Activated CD8-positive, alpha-beta memory T cell treated with anti-CD3 and anti-CD28 coated beads, Interleukin-2, amount 10 ng/mL, durations not matched to agents 7 days and 5 days (primary cell): ENCODE results near the gene LILRB1. TPM values are rescaled to one million over a fixed set of nuclear protein-coding genes. Genes with fewer than 3 reads are reported as not detected.
"Not testable (repeated sequence)": the region's sequence is repeated elsewhere in the genome, so short reads cannot be mapped to it uniquely, and the experiment has no call there.

ENCODE experiments used
- ATAC-seq: fragments of 150-1000 bp; cut with Tn5 transposase; one replicate; pipeline ENCODE4 v1.10.0; 2021; ENCODE audit warnings: moderate library complexity
- CTCF ChIA-PET: fragments of 350-600 bp; sonication (Branson Sonifier 250); formaldehyde crosslinking; loops from one replicate; lab custom pipeline; 2021; ENCODE audit warnings: antibody characterized with exemption; lab: Charles Lee
- DNase-seq: peaks from one replicate; pipeline ENCODE4 v3.0.0-alpha.2; 2020
- H3K27ac Mint-ChIP-seq: one replicate; pipeline ENCODE4 v1.8.0; 2021; ENCODE audit warnings: mild to moderate bottlenecking, mixed read lengths
- H3K27me3 Mint-ChIP-seq: one replicate; pipeline ENCODE4 v1.8.0; 2021; ENCODE audit warnings: mixed read lengths
- H3K36me3 Mint-ChIP-seq: one replicate; pipeline ENCODE4 v1.8.0; 2021; ENCODE audit warnings: mild to moderate bottlenecking, mixed read lengths
- H3K4me1 Mint-ChIP-seq: one replicate; pipeline ENCODE4 v1.8.0; 2021; ENCODE audit warnings: mixed read lengths
- H3K4me3 Mint-ChIP-seq: one replicate; pipeline ENCODE4 v1.8.0; 2021; ENCODE audit warnings: mild to moderate bottlenecking, moderate library complexity, mixed read lengths
- H3K9me3 Mint-ChIP-seq: one replicate; pipeline ENCODE4 v1.8.0; 2022; ENCODE audit warnings: low read depth, mixed read lengths
- total RNA-seq, 2 experiments: library from RNA; stranded (reverse); gene quantifications; one replicate each; pipeline ENCODE4 v1.2.3, GENCODE V29; 2021

LILRB1 gene
- total RNA-seq, 2 experiments from 2014 or later: 3.0 to 4.0 TPM

DNA sequence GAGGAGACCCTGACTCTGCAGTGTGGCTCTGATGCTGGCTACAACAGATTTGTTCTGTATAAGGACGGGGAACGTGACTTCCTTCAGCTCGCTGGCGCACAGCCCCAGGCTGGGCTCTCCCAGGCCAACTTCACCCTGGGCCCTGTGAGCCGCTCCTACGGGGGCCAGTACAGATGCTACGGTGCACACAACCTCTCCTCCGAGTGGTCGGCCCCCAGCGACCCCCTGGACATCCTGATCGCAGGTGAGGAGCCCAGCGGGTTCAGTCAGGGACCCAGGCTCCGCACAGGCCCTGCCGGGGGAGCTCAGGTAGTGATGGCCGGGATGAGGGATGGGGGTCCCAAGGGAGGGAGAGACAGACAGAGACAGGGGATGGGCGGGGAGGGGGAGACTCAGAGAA, 2.2 kb downstream of the LILRB1 start:
- CTCF ChIA-PET, H3K9me3 Mint-ChIP-seq, ATAC-seq, H3K4me1 Mint-ChIP-seq, H3K36me3 Mint-ChIP-seq, DNase-seq, H3K27ac Mint-ChIP-seq, H3K4me3 Mint-ChIP-seq: not testable (repeated sequence)
- peaks cover 15% of the 10 kb centered on the region for H3K27me3 Mint-ChIP-seq

DNA sequence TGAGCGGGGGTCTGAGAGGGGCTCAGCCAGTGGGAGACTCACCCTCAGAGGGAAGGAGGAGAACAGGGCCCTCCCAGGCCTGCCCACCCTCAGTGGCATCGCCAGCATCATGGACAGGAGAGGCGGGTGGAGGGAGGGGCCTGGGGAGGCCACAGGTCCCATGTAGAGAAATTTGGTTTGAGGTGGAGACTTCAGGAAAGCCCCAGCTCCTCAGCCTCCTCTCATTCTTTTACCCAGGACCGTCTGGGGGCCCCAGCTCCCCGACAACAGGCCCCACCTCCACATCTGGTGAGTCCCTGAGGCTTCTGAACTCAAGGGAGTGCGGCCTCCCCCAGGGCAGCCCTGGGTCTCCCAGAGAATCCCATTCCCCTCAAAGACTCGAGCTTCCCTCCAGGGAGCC, 3.1 kb downstream of the LILRB1 start:
- DNase-seq: no peak
- Mint-ChIP-seq H3K27me3 (peaks cover 11% of the 10 kb centered on the region), H3K4me3 (no peak overlapping the region), H3K4me1 (no peaks in the 10 kb centered on the region), H3K27ac (no peak overlapping the region), H3K36me3 (no peaks in the 10 kb centered on the region), H3K9me3 (no peaks in the 10 kb centered on the region)
- CTCF ChIA-PET: no interaction called here
- no peak for ATAC-seq

DNA sequence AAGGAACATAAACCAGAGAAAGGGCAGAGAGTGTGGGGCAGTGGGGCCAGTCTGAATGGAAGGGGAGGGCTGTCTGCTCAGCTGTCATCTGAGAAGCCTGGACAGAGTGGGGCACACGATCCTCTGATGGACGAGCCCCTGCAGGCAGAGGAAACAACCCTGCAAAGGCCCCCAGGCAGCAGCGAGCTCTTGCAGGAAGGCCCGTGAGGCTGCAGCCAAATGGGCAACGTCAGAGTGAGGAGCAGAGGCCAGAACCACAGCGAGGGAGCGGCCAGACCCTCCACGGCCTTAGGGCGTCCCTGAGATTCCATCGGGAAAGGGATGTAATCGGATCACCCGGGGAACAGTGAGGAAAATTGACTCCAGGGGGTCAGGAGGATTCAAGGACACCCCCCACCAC, 5.8 kb downstream of the LILRB1 start:
- H3K4me1 Mint-ChIP-seq, ATAC-seq, H3K27me3 Mint-ChIP-seq, H3K36me3 Mint-ChIP-seq, H3K9me3 Mint-ChIP-seq, DNase-seq, H3K27ac Mint-ChIP-seq, CTCF ChIA-PET, H3K4me3 Mint-ChIP-seq: not testable (repeated sequence)

DNA sequence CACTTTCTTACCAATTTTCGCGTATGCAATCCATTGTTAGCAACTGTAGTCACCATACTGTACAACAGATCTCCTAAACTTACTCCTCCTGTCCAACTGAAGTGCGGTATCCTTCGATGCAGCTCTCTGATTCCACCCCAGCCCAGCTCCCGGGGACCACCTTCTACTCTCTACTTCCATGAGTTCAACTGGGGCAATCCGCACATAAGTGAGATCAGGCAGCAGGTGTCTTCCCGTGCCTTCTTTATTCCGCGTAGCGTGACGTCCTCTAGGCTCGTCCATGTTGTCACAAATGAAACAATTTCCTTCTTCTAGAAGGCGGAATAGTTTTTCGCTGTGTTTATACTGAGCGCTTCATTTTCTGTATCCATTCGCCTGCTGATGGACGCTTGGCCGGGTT, 8.4 kb downstream of the LILRB1 start:
- DNase-seq (no peak), ATAC-seq (no peak)
- CTCF ChIA-PET: no interaction called here
- no peak overlapping the region for H3K4me3 Mint-ChIP-seq
- no peaks in the 10 kb centered on the region for H3K4me1 Mint-ChIP-seq
- no peaks in the 10 kb centered on the region for H3K9me3 Mint-ChIP-seq
- peaks cover 5% of the 10 kb centered on the region for H3K27me3 Mint-ChIP-seq
- H3K27ac Mint-ChIP-seq: no peak overlapping the region
- no peaks in the 10 kb centered on the region for H3K36me3 Mint-ChIP-seq

DNA sequence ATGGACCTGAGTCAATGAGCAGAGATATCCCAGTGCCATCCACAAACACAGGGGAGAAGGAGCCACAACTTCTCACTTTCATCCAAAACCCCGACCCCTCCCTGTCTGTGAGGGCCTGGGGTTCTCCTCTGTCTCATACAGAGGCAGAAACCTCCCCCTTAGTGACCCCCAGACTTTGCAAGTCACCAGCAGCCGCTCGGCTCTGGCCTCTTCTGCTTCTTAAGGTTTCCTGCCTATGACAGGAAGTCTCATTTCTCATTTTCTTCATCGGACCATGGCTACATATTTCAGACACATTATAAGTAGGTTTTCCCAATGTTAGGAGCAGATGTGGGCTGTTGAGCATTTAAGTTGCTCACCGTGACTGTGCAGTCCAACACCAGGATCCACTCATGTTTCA, 12.7 kb downstream of the LILRB1 start:
- H3K27ac Mint-ChIP-seq, H3K36me3 Mint-ChIP-seq, H3K9me3 Mint-ChIP-seq, ATAC-seq, CTCF ChIA-PET, H3K4me1 Mint-ChIP-seq, H3K4me3 Mint-ChIP-seq, H3K27me3 Mint-ChIP-seq: not testable (repeated sequence)
- DNase-seq: peak; percentile 2

DNA sequence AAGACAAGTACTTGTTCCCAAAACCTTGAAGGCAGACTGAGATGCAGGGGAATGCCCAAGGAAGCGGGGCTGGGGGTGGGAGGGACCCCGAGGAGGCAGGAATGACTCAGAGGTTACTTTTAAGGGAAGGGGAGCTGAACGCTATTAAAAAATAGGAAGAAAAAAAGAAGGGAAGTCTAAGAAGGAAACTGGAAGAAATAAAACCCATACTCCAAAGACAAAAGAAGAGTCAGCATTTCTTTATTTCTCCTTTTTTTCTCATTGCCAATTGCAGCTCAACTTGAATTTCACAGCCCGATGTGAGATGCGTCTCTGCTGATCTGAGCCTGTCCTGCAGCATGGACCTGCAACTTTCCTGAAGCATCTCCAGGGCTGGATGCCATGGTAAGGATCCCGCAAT, 13.3 kb downstream of the LILRB1 start:
- H3K4me1 Mint-ChIP-seq, H3K9me3 Mint-ChIP-seq, ATAC-seq, DNase-seq, H3K36me3 Mint-ChIP-seq, H3K27ac Mint-ChIP-seq, H3K4me3 Mint-ChIP-seq, CTCF ChIA-PET: not testable (repeated sequence)
- peaks cover 10% of the 10 kb centered on the region for H3K27me3 Mint-ChIP-seq

DNA sequence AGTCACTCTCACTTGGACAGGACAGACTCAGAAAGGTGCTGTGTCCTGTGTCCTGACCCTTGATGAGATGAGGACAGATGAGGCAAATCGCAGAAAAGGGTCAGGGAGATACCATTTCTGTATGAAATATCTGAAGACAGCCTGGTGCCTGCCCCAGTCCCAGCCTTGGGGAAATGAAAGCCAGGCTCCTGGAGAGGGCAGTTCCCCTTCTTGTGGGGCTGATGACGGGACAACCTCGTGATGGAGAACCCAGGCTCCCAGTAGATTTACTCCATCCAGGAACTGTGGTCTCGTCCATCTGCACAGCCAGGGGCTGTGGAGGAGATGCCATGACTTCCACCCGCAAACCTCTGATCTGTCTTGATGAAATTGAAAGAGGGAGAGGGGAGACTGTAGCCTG, 13.8 kb downstream of the LILRB1 start:
- CTCF ChIA-PET: no interaction called here
- Mint-ChIP-seq H3K4me3 (no peak overlapping the region), H3K4me1 (no peaks in the 10 kb centered on the region), H3K36me3 (no peaks in the 10 kb centered on the region), H3K9me3 (no peaks in the 10 kb centered on the region), H3K27me3 (peaks cover 10% of the 10 kb centered on the region), H3K27ac (no peak overlapping the region)
- no peak for ATAC-seq
- no peak for DNase-seq

DNA sequence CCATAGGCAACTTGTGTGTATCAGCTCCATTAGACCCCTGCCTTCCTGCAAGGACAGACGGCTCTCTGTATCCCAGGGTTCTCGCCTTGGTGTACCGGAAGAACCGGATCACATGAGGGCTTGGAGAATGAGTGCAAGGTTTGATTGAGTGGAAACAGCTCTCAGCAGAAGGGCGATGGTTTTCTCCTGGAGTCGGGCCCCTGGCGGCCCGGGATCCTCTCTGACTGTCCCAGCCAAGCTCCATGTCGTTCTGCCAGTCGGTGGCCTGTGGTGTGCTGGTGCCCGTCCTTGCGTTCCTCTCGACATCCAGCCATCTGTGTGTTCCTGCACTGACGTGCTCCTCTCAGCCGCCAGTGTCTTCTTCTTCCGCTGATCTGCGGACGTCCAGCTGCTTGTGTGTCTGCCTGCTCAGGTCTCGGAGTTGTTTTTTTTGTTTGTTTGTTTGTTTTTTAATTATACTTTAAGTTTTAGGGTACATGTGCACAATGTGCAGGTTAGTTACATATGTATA, 16.1 kb downstream of the LILRB1 start:
- CTCF ChIA-PET: no interaction called here
- no peaks in the 10 kb centered on the region for H3K4me1 Mint-ChIP-seq
- DNase-seq: no peak
- no peaks in the 10 kb centered on the region for H3K36me3 Mint-ChIP-seq
- no peak overlapping the region for H3K27ac Mint-ChIP-seq
- no peak for ATAC-seq
- H3K4me3 Mint-ChIP-seq: no peak overlapping the region
- peaks cover 7% of the 10 kb centered on the region for H3K27me3 Mint-ChIP-seq
- H3K9me3 Mint-ChIP-seq: no peaks in the 10 kb centered on the region

DNA sequence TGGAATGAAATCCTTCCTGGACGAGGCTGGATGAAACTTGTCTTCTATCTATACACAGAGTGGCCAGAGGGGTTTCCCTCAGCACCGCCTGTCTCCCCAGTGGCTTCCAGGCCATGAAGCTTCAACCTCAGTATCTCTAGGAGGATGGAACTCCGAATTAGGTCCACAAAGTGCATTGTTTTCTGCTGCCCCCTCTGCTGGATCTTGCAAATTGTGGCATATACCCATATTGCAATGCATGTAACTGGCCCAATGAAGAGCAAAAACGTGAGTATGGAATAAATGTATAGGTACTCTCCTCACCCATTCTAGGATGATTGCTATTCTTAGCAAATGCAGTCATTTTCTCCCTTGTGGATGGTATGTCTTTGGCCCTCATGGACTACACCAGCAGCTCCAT, 17.8 kb downstream of the LILRB1 start:
- H3K36me3 Mint-ChIP-seq: no peaks in the 10 kb centered on the region
- ATAC-seq (no peak), DNase-seq (no peak)
- no peaks in the 10 kb centered on the region for H3K9me3 Mint-ChIP-seq
- no peaks in the 10 kb centered on the region for H3K4me1 Mint-ChIP-seq
- H3K27ac Mint-ChIP-seq: no peak overlapping the region
- peaks cover 6% of the 10 kb centered on the region for H3K27me3 Mint-ChIP-seq
- CTCF ChIA-PET: interaction anchor here (1.4 kb wide), 1 partner anchor 27 kb away, joined by 6 read pairs; no protein-coding TSS in a partner anchor
- H3K4me3 Mint-ChIP-seq: no peak overlapping the region

DNA sequence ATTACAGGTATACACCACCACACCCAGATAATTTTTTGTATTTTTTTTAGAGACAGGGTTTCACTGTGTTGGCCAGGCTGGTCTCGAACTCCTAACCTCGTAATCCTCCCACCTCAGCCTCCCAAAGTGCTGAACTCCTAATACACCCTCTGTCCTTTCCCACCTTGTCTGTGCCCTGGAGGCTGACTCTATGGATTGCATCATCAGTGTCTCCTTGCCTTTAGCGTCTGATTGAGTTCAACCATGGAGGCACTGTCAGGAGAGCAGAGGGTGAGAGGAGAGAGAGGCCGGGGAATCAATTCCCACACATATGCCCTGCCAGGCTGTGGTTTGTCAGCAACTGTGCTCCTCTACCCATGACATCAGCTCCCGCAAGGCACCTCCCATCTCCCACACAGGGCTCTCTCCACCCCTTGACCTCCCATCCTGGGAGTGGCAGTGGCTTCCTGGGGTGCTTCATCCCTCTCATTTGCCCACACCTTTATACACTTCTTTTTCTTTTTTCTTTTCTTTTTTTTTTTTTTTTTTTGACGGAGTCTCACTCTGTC, 19.9 kb downstream of the LILRB1 start:
- Mint-ChIP-seq H3K27ac (no peak overlapping the region), H3K4me3 (no peak overlapping the region), H3K36me3 (no peaks in the 10 kb centered on the region), H3K9me3 (no peaks in the 10 kb centered on the region), H3K27me3 (peaks cover 6% of the 10 kb centered on the region), H3K4me1 (no peaks in the 10 kb centered on the region)
- no peak for ATAC-seq
- CTCF ChIA-PET: no interaction called here
- DNase-seq: no peak

DNA sequence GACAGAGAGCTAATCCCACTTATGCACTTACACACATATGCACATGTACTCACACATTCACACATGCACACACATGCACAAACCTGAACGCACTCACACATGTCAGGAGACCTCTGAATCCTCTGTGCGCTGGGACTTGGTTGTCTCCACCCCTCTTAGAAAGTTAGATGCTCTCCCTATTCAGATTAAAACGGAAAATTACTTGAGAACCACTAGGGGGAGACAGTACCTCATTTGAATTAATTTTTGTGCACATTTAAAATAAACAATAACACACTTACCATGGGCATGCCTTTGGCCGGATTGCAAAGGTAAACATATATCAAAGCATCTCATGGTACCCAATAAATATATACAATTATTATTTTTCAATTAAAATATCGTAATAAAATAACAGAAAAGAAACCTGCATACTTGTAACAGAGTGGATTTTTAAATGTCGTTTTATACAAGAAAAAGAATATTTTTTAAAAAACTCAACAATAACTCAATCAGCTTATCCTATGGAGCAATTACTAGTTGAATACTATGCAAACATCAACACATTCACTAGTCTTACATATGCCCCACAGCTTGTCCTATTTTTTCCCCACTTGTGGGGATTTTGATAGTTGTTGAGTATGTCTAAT, 23.0 kb downstream of the LILRB1 start:
- no peak for DNase-seq
- no peaks in the 10 kb centered on the region for H3K36me3 Mint-ChIP-seq
- no peak overlapping the region for H3K4me3 Mint-ChIP-seq
- CTCF ChIA-PET: interaction anchor here (0.6 to 2.1 kb wide), 6 partner anchors 8 to 176 kb away, joined by 3 to 12 read pairs (median 4); partner anchors contain the start of gene LILRB4
- peaks cover 2% of the 10 kb centered on the region for H3K27me3 Mint-ChIP-seq
- ATAC-seq: no peak
- no peaks in the 10 kb centered on the region for H3K4me1 Mint-ChIP-seq
- no peak overlapping the region for H3K27ac Mint-ChIP-seq
- no peaks in the 10 kb centered on the region for H3K9me3 Mint-ChIP-seq

DNA sequence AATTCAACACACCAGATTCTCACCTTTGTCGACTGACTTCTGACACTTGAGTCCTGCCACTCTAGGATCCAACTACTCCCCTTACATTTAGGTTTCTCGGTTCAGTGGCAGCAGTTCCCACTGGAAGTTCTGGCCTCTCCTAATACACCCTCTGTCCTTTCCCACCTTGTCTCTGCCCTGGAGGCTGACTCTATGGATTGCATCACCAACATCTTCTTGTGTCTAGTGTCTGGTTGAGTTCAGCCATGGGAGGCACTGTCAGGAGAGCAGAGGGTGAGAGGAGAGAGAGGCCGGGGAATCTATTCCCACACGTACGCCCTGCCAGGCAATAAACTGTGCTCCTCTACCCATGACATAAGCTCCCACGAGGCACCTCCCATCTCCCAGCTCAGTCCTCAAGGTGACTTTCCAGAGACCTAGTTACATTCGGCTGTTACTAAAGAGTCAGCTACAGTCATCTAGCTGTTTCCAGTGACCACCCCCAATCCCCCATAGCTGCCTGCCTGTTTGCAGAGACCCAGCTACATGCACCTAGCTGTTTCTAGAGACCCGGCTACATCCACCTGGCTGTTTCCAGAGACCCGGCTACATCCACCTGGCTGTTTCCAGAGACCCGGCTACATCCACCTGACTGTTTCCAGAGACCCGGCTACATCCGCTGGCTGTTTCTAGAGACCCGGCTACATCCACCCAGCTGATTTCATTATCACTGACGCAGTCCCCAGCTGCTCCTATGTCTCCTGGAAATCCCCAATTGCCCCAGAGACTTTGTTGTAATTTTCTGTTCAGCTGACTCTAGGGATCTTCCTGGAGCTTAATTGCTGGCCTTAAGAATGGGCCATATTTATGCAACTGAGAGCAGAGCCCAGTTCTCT, 24.4 kb downstream of the LILRB1 start:
- no peak for ATAC-seq
- Mint-ChIP-seq H3K27ac (no peak overlapping the region), H3K9me3 (no peaks in the 10 kb centered on the region), H3K27me3 (peaks cover 2% of the 10 kb centered on the region), H3K36me3 (no peaks in the 10 kb centered on the region), H3K4me3 (no peak overlapping the region), H3K4me1 (no peaks in the 10 kb centered on the region)
- CTCF ChIA-PET: interaction anchor here (1.5 to 2.3 kb wide), 2 partner anchors 15 to 19 kb away, joined by 4 to 6 read pairs; no protein-coding TSS in a partner anchor
- no peak for DNase-seq

DNA sequence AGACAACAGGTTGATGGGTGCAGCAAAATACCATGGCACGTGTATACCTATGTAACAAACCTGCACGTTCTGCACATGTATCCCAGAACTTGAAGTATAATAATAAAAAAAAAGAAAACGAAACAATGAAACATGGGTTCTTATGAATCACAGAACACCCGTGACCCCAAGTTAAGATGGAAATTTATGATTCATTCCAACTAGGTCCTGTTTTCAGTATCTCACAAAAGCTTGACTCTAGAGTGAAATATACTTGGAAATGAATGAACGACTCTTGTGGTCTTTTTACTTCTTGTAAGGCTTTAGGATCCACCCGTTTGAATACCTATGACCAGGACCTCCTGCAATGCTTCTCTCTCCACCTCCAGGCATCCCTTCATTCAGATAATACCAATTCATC, 29.0 kb downstream of the LILRB1 start:
- no peak for ATAC-seq
- Mint-ChIP-seq H3K4me3 (no peak overlapping the region), H3K9me3 (no peaks in the 10 kb centered on the region), H3K27ac (no peak overlapping the region), H3K4me1 (no peaks in the 10 kb centered on the region), H3K36me3 (no peaks in the 10 kb centered on the region), H3K27me3 (peaks cover 2% of the 10 kb centered on the region)
- no peak for DNase-seq
- CTCF ChIA-PET: interaction anchor here (1.7 kb wide), 1 partner anchor 15 kb away, joined by 6 read pairs; no protein-coding TSS in a partner anchor
